ENCODE measurements around the gene MAP2K7.
A peak's percentile ranks its signal among the peaks of the same experiment; 100 is the strongest.

Gene MAP2K7

GRCh38 chr19:7940841-7941240 lies 37.2 kb downstream of the MAP2K7 start:
- no peak for DNase-seq (ENCODE audit: low spot score)
- no peak for TF ChIP-seq CTCF (IDR thresholded peaks at IDR 0.05; ENCODE audit: extremely low read depth, missing control alignments)

- no peak for DNase-seq (ENCODE audit: low spot score)
- TF ChIP-seq CTCF (IDR thresholded peaks at IDR 0.05; ENCODE audit: extremely low read depth, missing control alignments) = no peak
These were observed 38.4 kb downstream of the MAP2K7 start for GRCh38 chr19:7941895-7942596.

GRCh38 chr19:7942981-7943443 lies 39.3 kb downstream of the MAP2K7 start:
- no peak for TF ChIP-seq CTCF (IDR thresholded peaks at IDR 0.05; ENCODE audit: extremely low read depth, missing control alignments)
- no peak for DNase-seq (ENCODE audit: low spot score)

- TF ChIP-seq CTCF (IDR thresholded peaks at IDR 0.05; ENCODE audit: extremely low read depth, missing control alignments) = no peak
- DNase-seq (ENCODE audit: low spot score) = peak; percentile 97
These were observed 39.9 kb downstream of the MAP2K7 start, which contains the start of gene TIMM44 for GRCh38 chr19:7943444-7944176. Gene TIMM44 (minus strand): TSS chr19:7943666. CDS start chr19:7943651, 15 bp downstream.

GRCh38 chr19:7944177-7944761 lies 40.6 kb downstream of the MAP2K7 start:
- peak; percentile 62 for TF ChIP-seq CTCF (IDR thresholded peaks at IDR 0.05; ENCODE audit: extremely low read depth, missing control alignments)

GRCh38 chr19:7947939-7948338 lies 44.3 kb downstream of the MAP2K7 start:
- no peak for DNase-seq (ENCODE audit: low spot score)
- no peak for TF ChIP-seq CTCF (IDR thresholded peaks at IDR 0.05; ENCODE audit: extremely low read depth, missing control alignments)

More at GRCh38 chr19:7944177-7944761, 40.6 kb downstream of the MAP2K7 start:
- peak; percentile 84 for DNase-seq (ENCODE audit: low spot score)

GRCh38 chr19:7953060-7953459 lies 49.4 kb downstream of the MAP2K7 start:
- DNase-seq (ENCODE audit: low spot score) = no peak
- no peak for TF ChIP-seq CTCF (IDR thresholded peaks at IDR 0.05; ENCODE audit: extremely low read depth, missing control alignments)

All from GM20000 (cell line).